HepG2 (cell line): ENCODE results near the gene TNFAIP8L1. TPM values are rescaled to one million over a fixed set of nuclear protein-coding genes. Genes with fewer than 3 reads are reported as not detected.
A peak's percentile ranks its signal among the peaks of the same experiment; 100 is the strongest.

Source experiments
- NRL ChIP-seq: sonication (generic); formaldehyde crosslinking; IDR thresholded peaks from 2 replicates; pipeline ENCODE4 v1.5.0; 2020; ENCODE audit warnings: missing genetic modification reagents, mild to moderate bottlenecking, moderate library complexity, borderline replicate concordance
- REL ChIP-seq: sonication (generic); formaldehyde crosslinking; conservative IDR thresholded peaks from 2 replicates; pipeline ENCODE4 v1.8.0; 2022; ENCODE audit warnings: mild to moderate bottlenecking, missing genetic modification reagents, moderate library complexity
- TBL1XR1 ChIP-seq: fragments of 150-350 bp; IDR thresholded peaks from 2 replicates; pipeline ENCODE4 v1.6.1; 2014; ENCODE audit warnings: borderline replicate concordance, low read length; ENCODE audit not compliant: partially characterized antibody
- TP53 ChIP-seq: sonication (generic); formaldehyde crosslinking; conservative IDR thresholded peaks from 2 replicates; pipeline ENCODE4 v1.4.0; 2020; ENCODE audit warnings: missing genetic modification reagents
- WIZ ChIP-seq: sonication (generic); formaldehyde crosslinking; IDR thresholded peaks from 2 replicates; pipeline ENCODE4 v1.5.1; 2020; ENCODE audit warnings: mild to moderate bottlenecking, missing genetic modification reagents
- ZMYM3 ChIP-seq: sonication (generic); formaldehyde crosslinking; IDR thresholded peaks from 2 replicates; pipeline ENCODE4 v1.5.1; 2020; ENCODE audit warnings: mild to moderate bottlenecking, missing genetic modification reagents
- ZNF296 ChIP-seq: sonication (generic); formaldehyde crosslinking; conservative IDR thresholded peaks from 2 replicates; pipeline ENCODE4 v1.5.0; 2020; ENCODE audit warnings: mild to moderate bottlenecking, missing genetic modification reagents
- ZSCAN20 ChIP-seq: sonication (generic); formaldehyde crosslinking; IDR thresholded peaks from 2 replicates; pipeline ENCODE4 v1.4.0; 2020; ENCODE audit warnings: missing genetic modification reagents, mild to moderate bottlenecking, borderline replicate concordance
- polyA plus RNA-seq, 8 experiments: library from polyadenylated mRNA; depleted of rRNA in 3 of 8; stranded (reverse) in 7 of 8; unstranded in 1 of 8; fragments of >200 nt; fragmentation: Illumina TruSeq in 4 of 8; extraction: Trizol in 4 of 8; gene quantifications; 2 replicates each; pipeline versions ENCODE4 v1.2.1 to v1.2.3, GENCODE V29; 2011 to 2016; ENCODE audit warnings: low read depth in 4 of 8, missing spikeins in 1 of 8, mixed read lengths in 1 of 8; ENCODE audit not compliant: insufficient read depth in 1 of 8
- total RNA-seq, 5 experiments: library from RNA; depleted of rRNA; stranded (reverse); fragments of >200 nt; fragmentation: Illumina TruSeq; extraction: Trizol; gene quantifications; 2 replicates each; pipeline ENCODE4 v1.2.3, GENCODE V29; 2016; ENCODE audit warnings: low read depth in 1 of 5
- TF ChIP-seq, protein P1 (sequence below), 2 experiments: fragments of 450-650 bp in 1 of 2; sonication (generic) in 1 of 2; formaldehyde crosslinking in 1 of 2; IDR thresholded peaks; 2 replicates each; pipeline versions ENCODE4 v1.6.1 to v1.8.0; 2016 to 2022; ENCODE audit warnings: antibody characterized with exemption in 1 of 2, mild to moderate bottlenecking in 1 of 2, missing genetic modification reagents in 1 of 2
- TF ChIP-seq, protein P2 (sequence below): sonication (generic); formaldehyde crosslinking; IDR thresholded peaks from 2 replicates; pipeline ENCODE4 v1.8.0; 2022; ENCODE audit warnings: low read depth, missing genetic modification reagents
- TF ChIP-seq, protein P3 (sequence below): sonication (generic); formaldehyde crosslinking; conservative IDR thresholded peaks from 2 replicates; pipeline ENCODE4 v1.4.0; 2020; ENCODE audit warnings: missing genetic modification reagents
- TF ChIP-seq, protein P4 (sequence below): sonication (generic); formaldehyde crosslinking; IDR thresholded peaks from 2 replicates; pipeline ENCODE4 v1.5.0; 2020; ENCODE audit warnings: mild to moderate bottlenecking, missing genetic modification reagents
- TF ChIP-seq, protein P5 (sequence below): sonication (generic); formaldehyde crosslinking; IDR thresholded peaks from 2 replicates; pipeline ENCODE4 v1.4.0; 2020; ENCODE audit warnings: mild to moderate bottlenecking, missing genetic modification reagents

Gene TNFAIP8L1
- total and polyA plus RNA-seq, 2 of the 13 experiments (the other 11 are each of a cell fraction or from before 2014, with no cell fraction given): 13.4 to 21.4 TPM

DNA sequence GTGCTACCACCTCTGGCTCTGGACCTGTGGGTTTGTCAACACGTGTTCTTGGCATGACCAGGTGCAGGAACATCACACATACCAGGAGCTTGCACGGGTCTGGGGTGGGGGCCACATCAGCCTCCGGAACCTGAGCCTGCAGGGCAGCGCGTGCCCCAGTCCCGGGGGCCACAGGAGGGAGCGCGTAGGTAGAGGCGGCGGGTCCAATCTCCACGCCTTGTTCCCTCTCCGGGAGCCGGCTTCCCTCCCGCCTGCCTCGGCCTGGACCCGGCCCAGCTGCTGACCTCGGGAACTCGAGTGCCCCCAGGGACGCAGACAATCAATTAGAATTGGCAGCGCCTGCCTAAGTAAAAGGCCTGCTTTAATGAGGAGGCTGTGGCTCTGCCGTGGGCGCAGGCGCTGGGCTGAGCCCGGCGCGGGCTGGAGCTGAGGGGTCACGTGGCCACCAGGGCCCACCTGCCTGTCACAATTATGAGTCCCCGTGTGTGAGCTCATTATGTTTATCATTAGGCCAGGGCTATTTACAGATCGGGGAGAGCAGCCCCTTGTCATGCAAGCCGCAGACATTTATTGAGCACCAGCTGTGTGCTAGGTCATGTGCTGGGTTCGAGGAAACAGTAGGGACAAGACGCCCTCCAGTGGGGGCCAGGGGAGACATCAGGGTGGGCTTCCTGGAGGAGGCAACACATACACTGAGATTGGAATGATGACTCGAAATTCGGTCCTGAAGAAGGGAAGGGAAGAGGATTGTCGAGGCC is 32.2 kb upstream of the TNFAIP8L1 start (continued):
- TF ChIP-seq, protein P1, sequence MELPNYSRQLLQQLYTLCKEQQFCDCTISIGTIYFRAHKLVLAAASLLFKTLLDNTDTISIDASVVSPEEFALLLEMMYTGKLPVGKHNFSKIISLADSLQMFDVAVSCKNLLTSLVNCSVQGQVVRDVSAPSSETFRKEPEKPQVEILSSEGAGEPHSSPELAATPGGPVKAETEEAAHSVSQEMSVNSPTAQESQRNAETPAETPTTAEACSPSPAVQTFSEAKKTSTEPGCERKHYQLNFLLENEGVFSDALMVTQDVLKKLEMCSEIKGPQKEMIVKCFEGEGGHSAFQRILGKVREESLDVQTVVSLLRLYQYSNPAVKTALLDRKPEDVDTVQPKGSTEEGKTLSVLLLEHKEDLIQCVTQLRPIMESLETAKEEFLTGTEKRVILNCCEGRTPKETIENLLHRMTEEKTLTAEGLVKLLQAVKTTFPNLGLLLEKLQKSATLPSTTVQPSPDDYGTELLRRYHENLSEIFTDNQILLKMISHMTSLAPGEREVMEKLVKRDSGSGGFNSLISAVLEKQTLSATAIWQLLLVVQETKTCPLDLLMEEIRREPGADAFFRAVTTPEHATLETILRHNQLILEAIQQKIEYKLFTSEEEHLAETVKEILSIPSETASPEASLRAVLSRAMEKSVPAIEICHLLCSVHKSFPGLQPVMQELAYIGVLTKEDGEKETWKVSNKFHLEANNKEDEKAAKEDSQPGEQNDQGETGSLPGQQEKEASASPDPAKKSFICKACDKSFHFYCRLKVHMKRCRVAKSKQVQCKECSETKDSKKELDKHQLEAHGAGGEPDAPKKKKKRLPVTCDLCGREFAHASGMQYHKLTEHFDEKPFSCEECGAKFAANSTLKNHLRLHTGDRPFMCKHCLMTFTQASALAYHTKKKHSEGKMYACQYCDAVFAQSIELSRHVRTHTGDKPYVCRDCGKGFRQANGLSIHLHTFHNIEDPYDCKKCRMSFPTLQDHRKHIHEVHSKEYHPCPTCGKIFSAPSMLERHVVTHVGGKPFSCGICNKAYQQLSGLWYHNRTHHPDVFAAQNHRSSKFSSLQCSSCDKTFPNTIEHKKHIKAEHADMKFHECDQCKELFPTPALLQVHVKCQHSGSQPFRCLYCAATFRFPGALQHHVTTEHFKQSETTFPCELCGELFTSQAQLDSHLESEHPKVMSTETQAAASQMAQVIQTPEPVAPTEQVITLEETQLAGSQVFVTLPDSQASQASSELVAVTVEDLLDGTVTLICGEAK (IDR thresholded peaks at IDR 0.05): no peak
- TF ChIP-seq, protein P1 (CRISPR knock-in tag; IDR thresholded peaks at IDR 0.05): no peak; the same call in 1 of the 2 replicates
- TF ChIP-seq, protein P2, sequence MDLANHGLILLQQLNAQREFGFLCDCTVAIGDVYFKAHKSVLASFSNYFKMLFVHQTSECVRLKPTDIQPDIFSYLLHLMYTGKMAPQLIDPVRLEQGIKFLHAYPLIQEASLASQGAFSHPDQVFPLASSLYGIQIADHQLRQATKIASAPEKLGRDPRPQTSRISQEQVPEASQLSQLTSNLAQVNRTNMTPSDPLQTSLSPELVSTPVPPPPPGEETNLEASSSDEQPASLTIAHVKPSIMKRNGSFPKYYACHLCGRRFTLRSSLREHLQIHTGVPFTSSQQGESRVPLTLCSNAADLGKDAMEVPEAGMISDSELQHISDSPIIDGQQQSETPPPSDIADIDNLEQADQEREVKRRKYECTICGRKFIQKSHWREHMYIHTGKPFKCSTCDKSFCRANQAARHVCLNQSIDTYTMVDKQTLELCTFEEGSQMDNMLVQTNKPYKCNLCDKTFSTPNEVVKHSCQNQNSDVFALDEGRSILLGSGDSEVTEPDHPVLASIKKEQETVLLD (CRISPR knock-in tag): no peak
- TF ChIP-seq REL (no peak), TP53 (CRISPR knock-in tag) (no peak), WIZ (CRISPR knock-in tag) (no peak), TBL1XR1 (no peak), ZMYM3 (CRISPR knock-in tag) (peak; percentile 98), NRL (CRISPR knock-in tag) (no peak), ZNF296 (CRISPR knock-in tag) (no peak), ZSCAN20 (CRISPR knock-in tag) (no peak)
- TF ChIP-seq, protein P3, sequence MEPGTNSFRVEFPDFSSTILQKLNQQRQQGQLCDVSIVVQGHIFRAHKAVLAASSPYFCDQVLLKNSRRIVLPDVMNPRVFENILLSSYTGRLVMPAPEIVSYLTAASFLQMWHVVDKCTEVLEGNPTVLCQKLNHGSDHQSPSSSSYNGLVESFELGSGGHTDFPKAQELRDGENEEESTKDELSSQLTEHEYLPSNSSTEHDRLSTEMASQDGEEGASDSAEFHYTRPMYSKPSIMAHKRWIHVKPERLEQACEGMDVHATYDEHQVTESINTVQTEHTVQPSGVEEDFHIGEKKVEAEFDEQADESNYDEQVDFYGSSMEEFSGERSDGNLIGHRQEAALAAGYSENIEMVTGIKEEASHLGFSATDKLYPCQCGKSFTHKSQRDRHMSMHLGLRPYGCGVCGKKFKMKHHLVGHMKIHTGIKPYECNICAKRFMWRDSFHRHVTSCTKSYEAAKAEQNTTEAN (CRISPR knock-in tag): no peak
- TF ChIP-seq, protein P4, sequence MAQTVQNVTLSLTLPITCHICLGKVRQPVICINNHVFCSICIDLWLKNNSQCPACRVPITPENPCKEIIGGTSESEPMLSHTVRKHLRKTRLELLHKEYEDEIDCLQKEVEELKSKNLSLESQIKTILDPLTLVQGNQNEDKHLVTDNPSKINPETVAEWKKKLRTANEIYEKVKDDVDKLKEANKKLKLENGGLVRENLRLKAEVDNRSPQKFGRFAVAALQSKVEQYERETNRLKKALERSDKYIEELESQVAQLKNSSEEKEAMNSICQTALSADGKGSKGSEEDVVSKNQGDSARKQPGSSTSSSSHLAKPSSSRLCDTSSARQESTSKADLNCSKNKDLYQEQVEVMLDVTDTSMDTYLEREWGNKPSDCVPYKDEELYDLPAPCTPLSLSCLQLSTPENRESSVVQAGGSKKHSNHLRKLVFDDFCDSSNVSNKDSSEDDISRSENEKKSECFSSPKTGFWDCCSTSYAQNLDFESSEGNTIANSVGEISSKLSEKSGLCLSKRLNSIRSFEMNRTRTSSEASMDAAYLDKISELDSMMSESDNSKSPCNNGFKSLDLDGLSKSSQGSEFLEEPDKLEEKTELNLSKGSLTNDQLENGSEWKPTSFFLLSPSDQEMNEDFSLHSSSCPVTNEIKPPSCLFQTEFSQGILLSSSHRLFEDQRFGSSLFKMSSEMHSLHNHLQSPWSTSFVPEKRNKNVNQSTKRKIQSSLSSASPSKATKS: no peak
- TF ChIP-seq, protein P5, sequence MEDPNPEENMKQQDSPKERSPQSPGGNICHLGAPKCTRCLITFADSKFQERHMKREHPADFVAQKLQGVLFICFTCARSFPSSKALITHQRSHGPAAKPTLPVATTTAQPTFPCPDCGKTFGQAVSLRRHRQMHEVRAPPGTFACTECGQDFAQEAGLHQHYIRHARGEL (CRISPR knock-in tag): no peak
